NCI-H2029 treated with DMSO at 0.1 percent for 48 hours (cell line): ENCODE results near the gene NCCRP1.

ENCODE experiments used
- DNase-seq: peaks from one replicate; lab custom pipeline; 2025; lab: John Stamatoyannopoulos, UW

NCCRP1 gene

GRCh38 chr19:39180749-39181148, 16.0 kb upstream of the NCCRP1 start:
- no peak for DNase-seq

- DNase-seq, result no peak
These were observed 15.1 kb upstream of the NCCRP1 start for GRCh38 chr19:39181500-39182173.

- DNase-seq, result no peak
These were observed 14.6 kb upstream of the NCCRP1 start for GRCh38 chr19:39182174-39182505.

GRCh38 chr19:39183104-39183503, 13.7 kb upstream of the NCCRP1 start:
- no peak for DNase-seq

- DNase-seq, result no peak
These were observed 10.4 kb upstream of the NCCRP1 start for GRCh38 chr19:39186391-39186790.

GRCh38 chr19:39187552-39187943, 9.2 kb upstream of the NCCRP1 start:
- DNase-seq, result no peak

- no peak for DNase-seq
These were observed 7.8 kb upstream of the NCCRP1 start for GRCh38 chr19:39188960-39189359.

- DNase-seq, result no peak
These were observed 6.0 kb upstream of the NCCRP1 start for GRCh38 chr19:39190768-39191167.

GRCh38 chr19:39192846-39193245, 3.9 kb upstream of the NCCRP1 start:
- DNase-seq, result no peak

GRCh38 chr19:39193803-39194202, 3.0 kb upstream of the NCCRP1 start:
- DNase-seq, result no peak

GRCh38 chr19:39194832-39195542, 1.8 kb upstream of the NCCRP1 start:
- no peak for DNase-seq

- no peak for DNase-seq
These were observed 1.0 kb upstream of the NCCRP1 start for GRCh38 chr19:39195755-39196154.

- no peak for DNase-seq
These were observed 444 bp upstream of the NCCRP1 start for GRCh38 chr19:39196320-39196719.

GRCh38 chr19:39197808-39198207, 1.0 kb downstream of the NCCRP1 start:
- no peak for DNase-seq

GRCh38 chr19:39199025-39199424, 2.3 kb downstream of the NCCRP1 start:
- DNase-seq, result no peak

- no peak for DNase-seq
These were observed 3.5 kb downstream of the NCCRP1 start for GRCh38 chr19:39200066-39200802.

GRCh38 chr19:39200803-39201115, 4.0 kb downstream of the NCCRP1 start:
- no peak for DNase-seq

- no peak for DNase-seq
These were observed 6.2 kb downstream of the NCCRP1 start for GRCh38 chr19:39202998-39203355.

GRCh38 chr19:39203372-39204341, 6.9 kb downstream of the NCCRP1 start, which contains the start of gene SYCN:
TSS of gene SYCN (minus strand) at chr19:39204263. CDS start at chr19:39204254, 9 bp downstream.
- DNase-seq, result no peak

GRCh38 chr19:39205449-39205764, 8.6 kb downstream of the NCCRP1 start:
- no peak for DNase-seq

- no peak for DNase-seq
These were observed 9.4 kb downstream of the NCCRP1 start for GRCh38 chr19:39206122-39206521.

- DNase-seq, result no peak
These were observed 10.6 kb downstream of the NCCRP1 start for GRCh38 chr19:39207293-39207836.
